GM23338 (cell line): ENCODE measurements around the gene MARCKS. TPM values are rescaled to one million over a fixed set of nuclear protein-coding genes. Genes with fewer than 3 reads are reported as not detected.

Source experiments
- ATAC-seq: fragments of 200-7000 bp; cut with Tn5 transposase; 3 replicates; pipeline ENCODE4 v1.9.1; 2020
- DNase-seq: peaks from one replicate; pipeline ENCODE4 v3.0.0-alpha.2; 2015; ENCODE audit warnings: low spot score
- H2AFZ ChIP-seq: fragments of 200-600 bp; sonication (generic); 2 replicates; pipeline ENCODE4 v1.8.0; 2016; ENCODE audit warnings: antibody characterized with exemption, mild to moderate bottlenecking, moderate library complexity
- H3F3A ChIP-seq: fragments of 200-600 bp; sonication (generic); replicated peaks from 2 replicates; pipeline ENCODE4 v1.8.0; 2017; ENCODE audit warnings: antibody characterized with exemption, mixed run types, low read depth
- H3K27ac ChIP-seq: fragments of 200-600 bp; sonication (generic); 2 replicates; pipeline ENCODE4 v1.6.1; 2016; ENCODE audit warnings: low read depth
- H3K27me3 ChIP-seq: fragments of 200-600 bp; sonication (generic); 2 replicates; pipeline ENCODE4 v1.8.0; 2016; ENCODE audit warnings: mild to moderate bottlenecking, mixed run types, moderate library complexity; ENCODE audit not compliant: insufficient read depth
- H3K36me3 ChIP-seq: fragments of 200-600 bp; sonication (generic); 2 replicates; pipeline ENCODE4 v1.8.0; 2016; ENCODE audit warnings: mild to moderate bottlenecking; ENCODE audit not compliant: insufficient read depth
- H3K4me1 ChIP-seq: fragments of 200-600 bp; sonication (generic); 2 replicates; pipeline ENCODE4 v1.8.0; 2016; ENCODE audit warnings: mild to moderate bottlenecking, moderate library complexity; ENCODE audit not compliant: insufficient read depth
- H3K4me2 ChIP-seq: fragments of 200-600 bp; sonication (generic); 2 replicates; pipeline ENCODE4 v1.7.1; 2017; ENCODE audit warnings: mixed run types
- H3K4me3 ChIP-seq: fragments of 200-600 bp; sonication (generic); 2 replicates; pipeline ENCODE4 v1.6.1; 2016; ENCODE audit warnings: mixed run types
- H3K79me2 ChIP-seq: fragments of 200-600 bp; sonication (generic); replicated peaks from 2 replicates; pipeline ENCODE4 v1.8.0; 2017; ENCODE audit warnings: mild to moderate bottlenecking; ENCODE audit not compliant: insufficient read depth
- H3K9me2 ChIP-seq: fragments of 200-600 bp; sonication (generic); 2 replicates; pipeline ENCODE4 v1.8.0; 2017; ENCODE audit not compliant: insufficient read depth
- H4K20me1 ChIP-seq: fragments of 200-600 bp; sonication (generic); replicated peaks from 2 replicates; pipeline ENCODE4 v1.8.0; 2017; ENCODE audit warnings: mild to moderate bottlenecking; ENCODE audit not compliant: insufficient read depth
- H3K27ac Mint-ChIP-seq: 2 replicates; pipeline ENCODE4 v1.8.0; 2020; ENCODE audit warnings: inconsistent platforms, mild to moderate bottlenecking, moderate library complexity, mixed read lengths
- H3K27me3 Mint-ChIP-seq: 3 replicates; pipeline ENCODE4 v1.8.0; 2022; ENCODE audit warnings: low read depth, mild to moderate bottlenecking, moderate library complexity, mixed read lengths, inconsistent platforms; ENCODE audit not compliant: insufficient read depth, poor library complexity
- H3K36me3 Mint-ChIP-seq: 3 replicates; pipeline ENCODE4 v1.8.0; 2021; ENCODE audit warnings: low read depth, mild to moderate bottlenecking, inconsistent platforms, moderate library complexity, mixed read lengths
- H3K4me1 Mint-ChIP-seq: 3 replicates; pipeline ENCODE4 v1.8.0; 2020; ENCODE audit warnings: mild to moderate bottlenecking, inconsistent platforms, mixed read lengths
- H3K4me3 Mint-ChIP-seq: 3 replicates; pipeline ENCODE4 v1.8.0; 2021; ENCODE audit warnings: moderate library complexity, mild to moderate bottlenecking, inconsistent platforms, mixed read lengths
- H3K9me3 Mint-ChIP-seq: 3 replicates; pipeline ENCODE4 v1.8.0; 2020; ENCODE audit warnings: moderate library complexity, mild to moderate bottlenecking, inconsistent platforms, mixed read lengths
- CREB1 ChIP-seq: fragments of 250-450 bp; sonication (Bioruptor Pico); IDR thresholded peaks from 2 replicates; pipeline ENCODE4 v1.5.0; 2020; ENCODE audit warnings: low read depth, mild to moderate bottlenecking, moderate library complexity
- CTCF ChIP-seq, 2 experiments: fragments of 200-600 bp in 1 of 2; sonication (generic) in 1 of 2; conservative IDR thresholded peaks; 2 replicates each; pipeline versions ENCODE4 v1.5.1 to v1.6.1; 2016 to 2017; ENCODE audit warnings: antibody characterized with exemption in 2 of 2, low read depth in 2 of 2, mild to moderate bottlenecking in 2 of 2, moderate library complexity in 1 of 2
- JUNB ChIP-seq: IDR thresholded peaks from one replicate; pipeline ENCODE4 v1.6.1; 2016; ENCODE audit warnings: antibody characterized with exemption; ENCODE audit not compliant: unreplicated experiment
- STAT1 ChIP-seq: IDR thresholded peaks from one replicate; pipeline ENCODE4 v1.6.1; 2016; ENCODE audit warnings: antibody characterized with exemption; ENCODE audit not compliant: unreplicated experiment
- ZNF114 ChIP-seq: fragments of 250-450 bp; sonication (Bioruptor Pico); IDR thresholded peaks from 2 replicates; pipeline ENCODE4 v1.5.0; 2020; ENCODE audit warnings: mild to moderate bottlenecking, moderate library complexity
- ZNF462 ChIP-seq: fragments of 250-450 bp; sonication (Bioruptor Pico); IDR thresholded peaks from 2 replicates; pipeline ENCODE4 v1.5.0; 2020; ENCODE audit warnings: mild to moderate bottlenecking, moderate library complexity
- polyA plus RNA-seq: library from polyadenylated mRNA; unstranded; fragments of >200 nt; fragmentation: Nextera tagmentation; extraction: Ambion mirVana; gene quantifications from 2 replicates; pipeline ENCODE4 v1.2.1, GENCODE V29; 2016
- total RNA-seq: library from RNA; depleted of rRNA; stranded (reverse); fragments of >200 nt; shearing (Covaris generic); gene quantifications from 2 replicates; pipeline ENCODE4 v1.2.3, GENCODE V29; 2014

MARCKS gene
- total and polyA plus RNA-seq, 2 experiments from 2014 or later, result 71.5 to 85.9 TPM

GRCh38 chr6:113876695-113877094, 19.6 kb downstream of the MARCKS start:
- DNase-seq, result peak; percentile 47
- Histone ChIP-seq H3F3A (no peaks in the 10 kb centered on the region), H3K27ac (no peak overlapping the region), H3K9me2 (no peaks in the 10 kb centered on the region), H3K79me2 (no peaks in the 10 kb centered on the region), H2AFZ (no peak overlapping the region), H3K4me1 (no peaks in the 10 kb centered on the region), H3K4me2 (no peak overlapping the region), H3K27me3 (no peaks in the 10 kb centered on the region), H3K4me3 (no peak overlapping the region), H4K20me1 (no peaks in the 10 kb centered on the region), H3K36me3 (no peaks in the 10 kb centered on the region)
- 0 out of 3 replicates have a peak, but pooled peaks have one; percentile 27 for ATAC-seq
- Mint-ChIP-seq H3K4me1 (no peaks in the 10 kb centered on the region), H3K27ac (no peak overlapping the region), H3K27me3 (peaks cover 3% of the 10 kb centered on the region), H3K4me3 (no peak overlapping the region), H3K36me3 (no peaks in the 10 kb centered on the region), H3K9me3 (no peaks in the 10 kb centered on the region)
- TF ChIP-seq CREB1 (CRISPR knock-in tag), result no peak
- TF ChIP-seq CTCF (conservative IDR thresholded peaks at IDR 0.05; ENCODE audit: low read depth in 2 of 2), result peak; percentile 23 to 46; a peak in 3 of 4 replicates

- H3K4me2 ChIP-seq, result no peak overlapping the region
- no peak overlapping the region for H3K27ac ChIP-seq
- TF ChIP-seq STAT1 (no peak), JUNB (no peak), CTCF (conservative IDR thresholded peaks at IDR 0.05; ENCODE audit: low read depth in 2 of 2) (peak; percentile 84 to 93), CREB1 (CRISPR knock-in tag) (no peak), ZNF462 (CRISPR knock-in tag) (no peak), ZNF114 (CRISPR knock-in tag) (no peak)
Observed at GRCh38 chr6:113879186-113880096, 22.3 kb downstream of the MARCKS start.

More at GRCh38 chr6:113879186-113880096, 22.3 kb downstream of the MARCKS start:
- no peaks in the 10 kb centered on the region for H3K9me3 Mint-ChIP-seq
- Histone ChIP-seq H3K4me1 (no peaks in the 10 kb centered on the region), H3K9me2 (no peaks in the 10 kb centered on the region), H3K79me2 (no peaks in the 10 kb centered on the region), H4K20me1 (no peaks in the 10 kb centered on the region), H3K27me3 (no peaks in the 10 kb centered on the region), H3F3A (no peaks in the 10 kb centered on the region), H3K4me3 (no peak overlapping the region), H2AFZ (no peak overlapping the region), H3K36me3 (no peaks in the 10 kb centered on the region)
- no peaks in the 10 kb centered on the region for H3K36me3 Mint-ChIP-seq
- H3K27me3 Mint-ChIP-seq, result no peaks in the 10 kb centered on the region
- DNase-seq (peak; percentile 80), ATAC-seq (peak; percentile 100)
- H3K4me3 Mint-ChIP-seq, result no peak overlapping the region
- H3K4me1 Mint-ChIP-seq, result no peaks in the 10 kb centered on the region
- no peak overlapping the region for H3K27ac Mint-ChIP-seq
